ENCODE measurements around the gene GSG1.

GSG1 gene

DNA sequence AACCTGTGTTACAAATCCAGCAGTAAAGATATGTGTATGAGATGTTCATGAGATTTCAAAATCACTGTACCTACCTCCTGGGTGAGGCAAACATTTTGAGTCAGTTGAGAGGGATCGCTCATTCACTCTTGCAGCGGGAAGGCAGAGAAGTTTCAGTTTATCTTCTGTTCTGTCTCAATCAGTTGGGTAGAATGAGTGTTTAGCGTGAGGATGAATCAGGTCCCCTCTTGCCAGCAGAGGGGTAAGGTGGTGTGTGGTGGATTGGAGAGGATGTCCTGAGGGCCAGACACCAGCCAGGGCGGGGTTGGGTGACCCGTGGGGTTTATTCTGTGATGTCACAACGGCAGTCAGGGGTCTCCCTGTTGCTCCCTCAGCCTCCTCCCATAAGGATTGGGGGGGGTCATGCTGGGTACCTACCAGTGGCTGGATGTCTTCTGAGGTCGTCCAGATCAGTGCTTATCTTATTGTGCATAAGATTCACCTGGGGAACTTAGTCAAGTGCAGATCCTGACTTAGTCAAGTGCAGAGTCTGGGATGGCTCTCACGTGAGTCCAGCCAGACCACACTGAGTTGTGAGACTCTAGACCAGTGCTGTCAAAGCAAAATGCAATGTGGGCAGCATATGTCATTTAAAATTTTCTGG is at the start of gene GSG1:
Gene GSG1 (minus strand): TSS at position 277 of the 643 bp plus-strand sequence. CDS start 155 bp downstream, at position 122.
- DNase-seq (ENCODE audit: low read depth) = no peak

DNA sequence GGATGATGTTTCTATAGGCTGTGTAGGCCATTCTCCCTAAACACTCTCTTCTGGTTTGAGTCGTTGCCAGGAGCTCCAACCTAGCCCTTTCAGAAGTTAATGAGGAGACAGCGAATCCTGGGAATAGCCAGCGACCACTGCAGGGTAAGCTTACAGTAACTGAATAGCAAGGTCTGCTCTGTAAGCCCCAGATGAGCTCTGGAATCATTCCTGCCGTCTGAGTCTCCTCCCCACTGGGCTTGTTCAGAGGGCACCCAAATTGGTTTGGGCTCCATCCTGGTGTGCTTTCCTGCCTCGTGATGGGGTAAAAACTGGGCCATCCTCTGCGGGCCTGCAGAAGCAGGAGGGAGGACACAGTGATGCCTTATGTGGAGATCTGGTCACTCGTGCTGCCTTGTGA is 49.7 kb upstream of the GSG1 start:
- DNase-seq (ENCODE audit: low read depth) = no peak

- DNase-seq (ENCODE audit: low read depth) = no peak
Observed at GRCh38 chr12:13152756-13153155, 49.3 kb upstream of the GSG1 start.

- no peak for DNase-seq (ENCODE audit: low read depth)
Observed at GRCh38 chr12:13152281-13152680, 48.8 kb upstream of the GSG1 start.

DNA sequence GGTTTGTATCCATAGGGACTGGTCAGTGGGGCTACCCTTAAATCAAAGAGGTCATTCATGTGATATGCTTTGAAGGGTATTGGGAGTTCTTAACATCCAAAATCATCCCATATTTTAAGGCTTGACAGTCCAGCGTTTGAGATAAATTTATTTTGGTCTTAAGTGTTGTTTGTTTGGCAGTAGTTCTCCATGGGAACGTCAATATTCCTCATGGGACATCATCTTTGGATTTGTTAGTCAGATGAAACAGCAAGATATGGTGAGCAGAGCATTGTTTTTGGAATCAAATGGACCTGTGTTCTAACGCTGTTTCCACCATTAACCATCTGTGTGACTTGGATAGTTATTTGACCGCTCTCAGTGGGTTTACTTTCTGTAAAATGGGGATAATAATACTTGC is 45.9 kb upstream of the GSG1 start:
- no peak for DNase-seq (ENCODE audit: low read depth)

DNA sequence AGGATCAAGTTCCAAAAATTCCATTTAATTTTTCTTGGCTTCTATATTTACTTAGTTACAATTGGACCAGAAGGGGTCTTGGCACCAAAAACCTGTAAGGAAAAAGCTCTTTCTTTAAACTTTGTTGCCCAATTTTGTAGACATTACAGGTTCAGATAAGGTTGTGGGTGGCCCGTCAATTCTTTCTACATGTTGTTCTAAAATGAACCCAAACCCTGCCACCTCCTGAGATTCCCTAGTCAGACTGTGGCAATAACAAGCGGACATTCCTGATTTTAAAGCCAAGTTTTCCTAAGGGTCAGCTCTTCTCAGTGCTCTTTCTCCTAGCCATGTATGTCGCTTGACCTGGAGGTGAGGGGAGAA is 45.0 kb upstream of the GSG1 start:
- no peak for DNase-seq (ENCODE audit: low read depth)

- DNase-seq (ENCODE audit: low read depth) = no peak
Observed at GRCh38 chr12:13147688-13148484, 44.4 kb upstream of the GSG1 start.

DNA sequence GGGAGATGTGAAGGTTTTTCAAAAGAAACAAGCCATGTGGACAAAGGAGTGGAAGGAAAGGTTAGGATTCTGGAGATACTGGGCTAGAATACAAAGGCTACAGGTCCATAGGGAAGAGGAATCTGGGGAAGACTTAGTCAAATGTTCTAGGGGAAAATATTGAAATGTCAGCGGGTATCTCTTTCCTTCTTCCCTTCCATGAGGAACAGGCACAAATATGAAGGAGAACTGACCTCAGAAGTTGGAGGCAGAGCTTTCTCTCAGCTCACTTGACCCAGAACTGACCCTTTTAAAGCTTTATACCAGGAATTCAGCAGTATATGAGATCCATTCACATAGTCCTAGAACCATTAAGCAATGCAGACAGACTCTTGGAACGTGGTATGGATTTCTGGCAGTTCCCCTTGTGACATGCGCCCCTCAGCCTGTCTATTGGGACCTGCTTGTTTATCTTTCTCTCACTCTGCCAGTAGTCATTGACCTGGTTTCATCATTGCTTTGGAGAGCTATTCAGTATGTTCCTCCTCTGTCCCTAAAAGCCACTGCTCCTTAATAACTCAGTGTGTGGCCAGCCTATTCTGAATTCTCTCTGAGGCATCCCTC is 43.0 kb upstream of the GSG1 start:
- DNase-seq (ENCODE audit: low read depth) = no peak

GRCh38 chr12:13144266-13144828 is 40.9 kb upstream of the GSG1 start:
- no peak for DNase-seq (ENCODE audit: low read depth)

GRCh38 chr12:13142747-13143146 is 39.3 kb upstream of the GSG1 start:
- DNase-seq (ENCODE audit: low read depth) = no peak

GRCh38 chr12:13141686-13142085 is 38.2 kb upstream of the GSG1 start:
- no peak for DNase-seq (ENCODE audit: low read depth)

GRCh38 chr12:13135371-13136178 is 32.1 kb upstream of the GSG1 start:
- DNase-seq (ENCODE audit: low read depth) = peak; percentile 86

DNA sequence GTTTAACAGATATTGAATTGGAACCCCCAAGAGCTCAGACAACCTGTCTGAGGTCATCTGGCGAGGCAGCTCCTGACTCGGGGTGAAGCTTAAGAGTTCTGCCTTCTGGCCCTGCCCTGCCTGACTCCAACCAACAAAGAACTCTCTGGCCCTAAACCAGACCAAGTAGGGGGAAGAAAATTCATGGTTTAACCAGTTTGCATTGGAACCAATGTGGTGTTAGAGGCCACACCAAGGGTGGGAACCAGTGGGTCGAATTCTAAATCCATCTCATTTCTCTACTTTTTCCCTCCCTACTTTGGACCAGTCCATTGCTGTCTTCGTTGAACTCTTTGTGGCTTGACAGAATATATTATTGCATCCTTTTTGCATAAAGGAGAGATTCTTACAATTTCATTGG is 30.4 kb upstream of the GSG1 start:
- no peak for DNase-seq (ENCODE audit: low read depth)

- DNase-seq (ENCODE audit: low read depth) = no peak
Observed at GRCh38 chr12:13130981-13131380, 27.5 kb upstream of the GSG1 start.

- DNase-seq (ENCODE audit: low read depth) = no peak
Observed at GRCh38 chr12:13128291-13128965, 25.0 kb upstream of the GSG1 start.

- DNase-seq (ENCODE audit: low read depth) = no peak
Observed at GRCh38 chr12:13127444-13127843, 24.0 kb upstream of the GSG1 start.

GRCh38 chr12:13126494-13126893 is 23.0 kb upstream of the GSG1 start:
- no peak for DNase-seq (ENCODE audit: low read depth)

DNA sequence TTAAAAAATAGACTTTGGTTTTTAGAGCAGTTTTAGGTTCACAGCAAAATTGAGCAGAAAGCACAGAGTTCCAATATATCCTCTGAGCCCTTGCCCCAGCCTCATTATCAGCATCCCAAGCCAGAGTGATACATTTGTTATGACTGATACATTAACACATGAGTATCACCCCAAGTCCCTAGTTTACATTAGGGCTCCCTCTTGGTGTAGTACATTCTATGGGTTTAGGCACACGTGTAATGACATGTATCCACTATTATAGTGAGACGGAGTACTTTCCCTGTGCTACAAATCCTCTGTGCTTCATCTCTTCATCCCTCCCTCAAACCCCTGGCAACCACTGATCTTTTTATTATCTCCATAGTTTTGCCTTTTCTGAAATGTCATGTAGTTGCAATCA is 22.5 kb upstream of the GSG1 start:
- DNase-seq (ENCODE audit: low read depth) = no peak

DNA sequence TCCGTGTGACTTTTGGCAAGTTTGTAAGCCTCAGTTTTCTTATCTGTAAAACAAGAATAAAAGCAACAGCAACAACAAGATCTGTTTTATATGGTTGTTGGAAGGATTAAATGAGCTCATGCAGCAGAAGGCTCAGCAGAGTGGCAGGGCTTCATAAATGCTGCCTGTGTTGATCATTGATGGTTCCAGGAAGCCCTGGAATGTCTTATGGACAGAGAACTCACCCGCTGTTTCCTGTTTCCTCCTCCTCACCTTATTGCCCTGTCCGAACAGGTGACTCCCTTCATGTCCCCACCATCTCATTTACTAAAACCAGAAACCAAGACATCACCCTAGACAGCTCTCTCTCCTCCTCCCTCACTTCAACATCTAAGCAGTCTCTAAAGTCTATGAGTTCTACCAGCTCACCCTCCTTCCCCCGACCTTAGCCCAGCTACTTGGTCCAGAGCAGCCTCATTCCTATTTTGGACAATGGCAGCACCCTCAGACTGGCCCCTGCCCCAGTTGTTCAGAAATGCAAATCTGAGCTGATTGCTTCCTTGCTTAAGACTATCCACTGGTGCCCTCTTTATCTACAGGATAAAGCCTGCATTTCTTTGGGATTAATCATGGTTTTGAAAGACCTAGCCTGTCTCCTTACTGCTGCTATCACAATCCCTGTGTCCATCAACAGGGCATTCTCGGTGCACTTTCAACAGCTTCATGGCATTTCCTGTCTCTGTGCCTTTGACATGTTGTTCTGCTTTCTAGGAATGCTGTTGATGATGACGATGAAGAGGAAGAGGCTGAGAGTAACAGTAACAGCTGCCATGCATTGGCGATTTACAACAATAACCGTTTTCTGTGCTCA is 21.4 kb upstream of the GSG1 start:
- DNase-seq (ENCODE audit: low read depth) = peak; percentile 82

- DNase-seq (ENCODE audit: low read depth) = no peak
Observed at GRCh38 chr12:13121568-13121967, 18.1 kb upstream of the GSG1 start.

- no peak for DNase-seq (ENCODE audit: low read depth)
Observed at GRCh38 chr12:13120413-13120812, 16.9 kb upstream of the GSG1 start.

All from iris pigment epithelial cell (primary cell).